Stomach (tissue), 9 donors: ENCODE results near the gene SLC27A3. TPM values are rescaled to one million over a fixed set of nuclear protein-coding genes. Genes with fewer than 3 reads are reported as not detected.
A peak's percentile ranks its signal among the peaks of the same experiment; 100 is the strongest.
"Not testable (repeated sequence)": the region's sequence is repeated elsewhere in the genome, so short reads cannot be mapped to it uniquely, and the experiment has no call there.

Source experiments
- DNase-seq, 2 donors: peaks; one replicate each; pipeline versions ENCODE4 v3.0.0 to v3.0.0-alpha.2; 2013 to 2019
- H3K27ac ChIP-seq, 5 donors: fragments of 200-600 bp in 4 of 5; sonication (generic) in 4 of 5; one replicate each; pipeline ENCODE4 v1.5.1; 2013 to 2019; ENCODE audit warnings: mild to moderate bottlenecking in 1 of 5, moderate library complexity in 1 of 5
- H3K27me3 ChIP-seq, 3 donors: fragments of 200-600 bp; sonication (generic); one replicate each; pipeline ENCODE4 v1.5.1; 2017 to 2019; ENCODE audit warnings: mixed run types in 1 of 3
- H3K36me3 ChIP-seq, 4 donors: fragments of 200-600 bp; sonication (generic); 1 replicate in 3 of 4; 2 replicates in 1 of 4; pipeline ENCODE4 v1.5.1; 2016 to 2019
- H3K4me1 ChIP-seq, 4 donors: fragments of 200-600 bp; sonication (generic); one replicate each; pipeline ENCODE4 v1.5.1; 2016 to 2019
- H3K4me3 ChIP-seq, 4 donors: fragments of 200-600 bp; sonication (generic) in 3 of 4; one replicate each; pipeline ENCODE4 v1.5.1; 2016 to 2019; ENCODE audit warnings: mild to moderate bottlenecking in 1 of 4
- H3K9me3 ChIP-seq, 4 donors: fragments of 200-600 bp; sonication (generic); one replicate each; pipeline ENCODE4 v1.5.1; 2016 to 2019
- CTCF ChIP-seq, 7 experiments: fragments of 450-650 bp in 4 of 7; fragments of 200-600 bp in 3 of 7; sonication (generic) in 3 of 7; IDR thresholded peaks; one replicate each; pipeline ENCODE4 v1.5.1; 2016 to 2019; ENCODE audit warnings: antibody characterized with exemption in 7 of 7, control low read depth in 2 of 7, mild to moderate bottlenecking in 1 of 7
- EP300 ChIP-seq: sonication (generic); formaldehyde crosslinking; IDR thresholded peaks from one replicate; pipeline ENCODE4 v1.6.1; 2017; ENCODE audit warnings: antibody characterized with exemption
- POLR2A ChIP-seq, 4 donors: fragments of 450-650 bp; IDR thresholded peaks; one replicate each; pipeline ENCODE4 v1.6.1; 2016; ENCODE audit warnings: antibody characterized with exemption in 4 of 4, control low read depth in 2 of 4, mild to moderate bottlenecking in 1 of 4, moderate library complexity in 1 of 4
- POLR2AphosphoS5 ChIP-seq, 3 donors: sonication (generic); formaldehyde crosslinking; IDR thresholded peaks; one replicate each; pipeline ENCODE4 v1.6.1; 2016; ENCODE audit warnings: antibody characterized with exemption in 3 of 3
- WGBS, 5 donors: extraction: QIAGEN DNeasy Blood & Tissue Kit in 3 of 5; methylation state at CpG; one replicate each; pipeline versions ENCODE4 v1.1.5 to v1.1.7; 2013 to 2018; 5-methylcytosine and 5-hydroxymethylcytosine counted together
- intact Hi-C: fragments of 100-400 bp; cut with DNase I; formaldehyde crosslinking; loops from one replicate; pipeline ENCODE4 v1.15.1; 2023; ENCODE audit warnings: low total_unique reads
- polyA plus RNA-seq, 3 donors: library from polyadenylated mRNA; stranded (reverse); fragments of 200-250 nt; gene quantifications; one replicate each; pipeline ENCODE4 v1.2.3, GENCODE V29; 2013
- total RNA-seq, 5 donors: library from RNA; depleted of rRNA; stranded (reverse); fragments of >200 nt; gene quantifications; one replicate each; pipeline versions ENCODE4 v1.1.0 to v1.2.3, GENCODE V29; 2014 to 2016
- donor health status: healthy with polysubstance abuse.
- donor health status: Bipolar disorder and iron deficiency.
- donor health status: healthy.

Gene SLC27A3
- total and polyA plus RNA-seq, 8 donors, result 14.9 to 89.9 (median 53.2) TPM

GRCh38 chr1:153780551-153780950 is 5.3 kb downstream of the SLC27A3 start:
- H3K4me1 ChIP-seq, result peaks cover 48 to 72% (median 70%) of the 10 kb centered on the region in 4 donors
- no peak overlapping the region for H3K4me3 ChIP-seq
- TF ChIP-seq POLR2A (IDR thresholded peaks at IDR 0.05) (no peak), CTCF (IDR thresholded peaks at IDR 0.05) (no peak), POLR2AphosphoS5 (IDR thresholded peaks at IDR 0.05) (no peak)
- intact Hi-C loops, result no loop called here
- peak overlapping the region in 3 of 5 donors; percentile 19 to 93 (median 22) for H3K27ac ChIP-seq
- no peaks in the 10 kb centered on the region for H3K27me3 ChIP-seq
- no peak for DNase-seq
- H3K36me3 ChIP-seq, result peaks cover 0 to 20% (median 11%) of the 10 kb centered on the region in 4 donors
- no peaks in the 10 kb centered on the region for H3K9me3 ChIP-seq
- WGBS, 5 donors, result 64 to 77% (median 66%) methylated on average over 4 of the region's 4 CpGs

GRCh38 chr1:153782648-153783047 is 7.4 kb downstream of the SLC27A3 start:
- H3K4me3 ChIP-seq, result peak overlapping the region; percentile 50 to 65 (median 56)
- intact Hi-C loops, H3K27me3 ChIP-seq, H3K9me3 ChIP-seq, DNase-seq: not testable (repeated sequence)
- peaks cover 0 to 20% (median 11%) of the 10 kb centered on the region in 4 donors for H3K36me3 ChIP-seq
- peaks cover 29 to 54% (median 52%) of the 10 kb centered on the region in 4 donors for H3K4me1 ChIP-seq
- H3K27ac ChIP-seq, result peak overlapping the region; percentile 95 to 99 (median 98)
- WGBS, 5 donors, result 87 to 94% (median 92%) methylated on average over 8 of the region's 8 CpGs

GRCh38 chr1:153783233-153784190 is 8.3 kb downstream of the SLC27A3 start:
- no peaks in the 10 kb centered on the region for H3K27me3 ChIP-seq
- intact Hi-C loops, result no loop called here
- H3K9me3 ChIP-seq, result no peaks in the 10 kb centered on the region
- peak overlapping the region; percentile 95 to 99 (median 98) for H3K27ac ChIP-seq
- peak overlapping the region; percentile 50 to 65 (median 56) for H3K4me3 ChIP-seq
- H3K4me1 ChIP-seq, result peaks cover 21 to 47% (median 44%) of the 10 kb centered on the region in 4 donors
- H3K36me3 ChIP-seq, result peaks cover 0 to 19% (median 11%) of the 10 kb centered on the region in 4 donors
- peak; percentile 93 to 98 for DNase-seq
- TF ChIP-seq POLR2AphosphoS5 (IDR thresholded peaks at IDR 0.05), result peak; percentile 98 to 99 (median 99)
- TF ChIP-seq CTCF (IDR thresholded peaks at IDR 0.05), result peak in 1 of 7 experiments; percentile 24
- peak in 2 of 4 donors; percentile 94 to 98 for TF ChIP-seq POLR2A (IDR thresholded peaks at IDR 0.05)
- no peak for TF ChIP-seq EP300
- WGBS, 5 donors, result 0% methylated on average over 39 to 61 of the region's 61 CpGs

GRCh38 chr1:153786038-153786790 is 11.0 kb downstream of the SLC27A3 start:
- Histone ChIP-seq H3K4me1 (peaks cover 18 to 45% (median 33%) of the 10 kb centered on the region in 4 donors), H3K36me3 (no peaks in the 10 kb centered on the region), H3K4me3 (no peak overlapping the region), H3K27ac (no peak overlapping the region), H3K27me3 (no peaks in the 10 kb centered on the region), H3K9me3 (no peaks in the 10 kb centered on the region)
- intact Hi-C loops, result no loop called here
- TF ChIP-seq POLR2AphosphoS5 (IDR thresholded peaks at IDR 0.05) (no peak), CTCF (IDR thresholded peaks at IDR 0.05) (no peak), POLR2A (IDR thresholded peaks at IDR 0.05) (no peak), EP300 (no peak)
- DNase-seq, result no peak
- 92 to 98% (median 96%) methylated on average over 4 of the region's 4 CpGs for WGBS, 5 donors
